Measurements from ENCODE around the gene RPS18. TPM values are rescaled to one million over a fixed set of nuclear protein-coding genes. Genes with fewer than 3 reads are reported as not detected.

RPS18 gene
- 3,373 and 4,771 TPM in 2 replicates for total RNA-seq

DNA sequence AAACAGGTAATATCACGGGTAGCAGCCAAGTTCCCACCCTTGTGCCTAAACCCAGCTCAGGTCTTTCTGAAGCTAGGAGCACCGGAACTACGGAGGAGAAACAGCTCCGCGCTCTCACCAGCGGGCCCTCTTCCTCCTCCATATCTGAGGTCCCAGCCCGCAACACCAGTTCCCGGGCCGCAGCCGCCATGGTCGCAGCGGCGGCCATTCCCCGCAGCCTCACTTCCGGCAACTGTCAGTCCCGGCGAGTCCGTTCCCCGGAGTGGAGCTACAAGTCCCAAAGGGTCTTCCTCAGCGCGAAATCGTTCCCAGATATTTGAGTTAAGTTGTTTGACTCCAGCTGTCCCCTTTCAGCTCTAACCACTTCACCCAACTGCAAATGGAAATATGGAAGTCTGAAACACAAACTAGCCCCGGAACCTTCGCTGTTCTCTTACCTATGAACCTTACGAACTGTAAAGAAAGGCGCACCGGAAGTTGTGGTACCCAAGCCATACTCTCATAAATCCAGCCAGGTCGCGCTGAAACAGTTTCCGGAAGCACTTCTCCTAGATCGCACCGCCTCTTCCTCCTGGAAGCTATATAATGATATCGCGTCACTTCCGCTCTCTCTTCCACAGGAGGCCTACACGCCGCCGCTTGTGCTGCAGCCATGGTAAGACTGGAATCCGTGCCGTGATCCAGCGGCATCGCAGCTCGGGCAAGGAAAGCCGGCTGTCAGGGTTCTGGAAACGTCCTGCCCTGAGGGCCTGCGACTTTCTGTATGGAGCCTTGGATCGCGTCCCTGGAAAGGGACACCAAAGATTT lies at the start of gene RPS18, which contains the start of gene VPS52:
RPS18 (plus strand) TSS at position 608 of the 807 bp plus-strand sequence; CDS start at position 653, 45 bp downstream.
VPS52 (minus strand) TSS at position 409 of the 807 bp plus-strand sequence; CDS start at position 208, 201 bp downstream.

DNA sequence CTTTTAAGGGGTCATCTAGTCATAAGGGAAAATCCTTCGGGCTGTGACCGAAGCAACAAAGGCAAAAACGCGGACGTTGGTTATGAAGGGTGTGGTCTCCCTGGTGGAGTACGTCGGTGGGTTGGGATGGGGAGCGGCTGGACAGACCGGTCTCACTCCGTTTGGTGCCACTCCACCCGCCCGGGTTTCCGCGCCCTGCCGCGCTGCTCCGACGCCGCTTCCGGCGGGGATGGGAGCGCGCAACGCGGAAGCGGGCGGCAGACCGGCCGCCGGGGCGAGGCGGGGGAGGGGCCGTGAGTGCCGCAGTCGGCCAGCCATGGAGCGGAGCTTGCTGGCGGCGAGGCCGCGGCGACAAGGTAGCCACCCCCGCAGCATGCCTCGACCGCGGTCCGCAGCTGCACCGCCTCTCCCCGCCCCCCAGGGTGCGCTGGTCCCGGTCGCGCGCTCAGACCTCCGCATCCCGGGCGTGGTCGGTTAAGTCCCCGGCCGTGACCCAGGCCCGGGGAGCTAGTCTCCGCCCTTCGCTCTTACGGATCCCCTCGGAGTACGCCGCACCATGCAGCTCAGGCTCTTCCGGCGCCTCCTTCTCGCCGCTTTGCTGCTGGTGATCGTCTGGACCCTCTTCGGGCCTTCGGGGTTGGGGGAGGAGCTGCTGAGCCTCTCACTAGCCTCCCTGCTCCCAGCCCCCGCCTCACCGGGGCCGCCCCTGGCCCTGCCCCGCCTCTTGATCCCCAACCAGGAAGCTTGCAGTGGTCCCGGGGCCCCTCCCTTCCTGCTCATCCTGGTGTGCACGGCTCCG lies 5.2 kb downstream of the RPS18 start, which contains the start of gene B3GALT4:
B3GALT4 (plus strand) TSS at position 260 of the 799 bp plus-strand sequence; CDS start at position 557, 297 bp downstream.

DNA sequence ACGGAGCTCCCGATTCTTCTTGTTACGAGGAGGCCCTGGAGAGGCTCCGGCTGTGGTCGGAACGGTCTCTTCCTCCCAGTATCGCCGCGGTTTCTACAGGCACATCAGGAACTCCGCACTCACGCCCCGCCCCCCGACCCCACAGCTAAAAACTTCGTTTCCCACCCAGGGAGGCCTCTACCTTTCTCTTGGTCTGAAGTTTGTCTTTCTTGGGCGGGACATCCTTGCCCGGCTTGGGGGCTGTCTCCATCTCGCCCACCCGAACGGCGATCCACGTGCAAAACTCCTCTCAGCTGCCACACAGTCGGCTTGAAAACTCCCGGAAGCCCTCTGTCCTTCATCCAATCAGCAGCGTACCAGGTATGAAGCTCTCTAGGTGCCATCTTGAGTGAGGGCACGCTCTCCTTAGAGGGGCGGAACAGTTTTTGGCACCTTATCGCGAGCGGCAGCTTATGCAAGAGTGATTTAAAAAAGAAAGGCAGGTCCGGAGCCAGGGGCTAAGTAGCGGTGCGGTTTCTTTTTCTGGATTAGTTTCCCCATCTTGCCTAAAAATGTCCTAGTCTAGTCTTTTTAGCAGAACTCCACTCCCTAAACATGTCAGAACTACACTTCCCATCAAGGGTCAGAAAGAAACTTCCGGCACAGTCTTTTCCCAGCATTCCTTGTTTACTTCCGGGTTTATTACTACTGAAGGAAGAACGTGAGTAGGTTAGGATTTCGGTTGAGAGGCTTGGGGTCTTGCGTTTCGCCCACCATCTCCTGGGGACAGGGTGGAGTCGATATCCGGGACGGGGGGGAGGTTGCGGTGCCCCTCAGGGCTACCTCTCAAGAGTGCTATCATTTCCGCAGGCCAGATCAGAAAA lies 17.3 kb downstream of the RPS18 start, which contains the start of the genes PFDN6 and WDR46:
PFDN6 (plus strand) TSS at position 681 of the 863 bp plus-strand sequence. CDS start 256 bp downstream, outside the sequence.
WDR46 (minus strand) TSS at position 319 of the 863 bp plus-strand sequence; CDS start at position 250, 69 bp downstream.

DNA sequence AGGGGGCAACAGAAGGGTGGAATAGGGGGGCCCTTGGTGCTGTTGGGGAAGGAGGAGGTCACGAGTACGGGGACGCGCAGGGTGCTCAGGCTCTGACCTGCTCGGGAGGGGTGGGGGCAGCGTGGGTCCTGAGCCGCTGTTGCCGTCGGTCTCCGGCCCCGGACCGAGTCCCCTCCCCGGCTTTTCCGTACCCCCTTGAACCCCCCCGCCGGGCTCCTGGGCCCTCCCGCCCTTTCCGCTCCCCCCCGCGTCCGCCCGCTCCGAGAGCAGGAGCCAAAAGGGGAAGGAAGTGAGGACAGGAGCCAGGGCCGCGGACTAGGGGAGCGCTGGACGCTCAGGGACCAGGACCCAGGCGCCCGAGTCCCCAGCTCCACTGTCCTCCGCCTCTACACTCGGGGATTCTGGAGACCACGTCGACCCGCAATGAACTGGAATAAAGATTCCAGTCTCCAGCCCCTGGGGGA lies 26.9 kb downstream of the RPS18 start, which contains the start of gene RGL2:
RGL2 (minus strand) TSS at position 170 of the 464 bp plus-strand sequence. CDS start 332 bp downstream, outside the sequence.

DNA sequence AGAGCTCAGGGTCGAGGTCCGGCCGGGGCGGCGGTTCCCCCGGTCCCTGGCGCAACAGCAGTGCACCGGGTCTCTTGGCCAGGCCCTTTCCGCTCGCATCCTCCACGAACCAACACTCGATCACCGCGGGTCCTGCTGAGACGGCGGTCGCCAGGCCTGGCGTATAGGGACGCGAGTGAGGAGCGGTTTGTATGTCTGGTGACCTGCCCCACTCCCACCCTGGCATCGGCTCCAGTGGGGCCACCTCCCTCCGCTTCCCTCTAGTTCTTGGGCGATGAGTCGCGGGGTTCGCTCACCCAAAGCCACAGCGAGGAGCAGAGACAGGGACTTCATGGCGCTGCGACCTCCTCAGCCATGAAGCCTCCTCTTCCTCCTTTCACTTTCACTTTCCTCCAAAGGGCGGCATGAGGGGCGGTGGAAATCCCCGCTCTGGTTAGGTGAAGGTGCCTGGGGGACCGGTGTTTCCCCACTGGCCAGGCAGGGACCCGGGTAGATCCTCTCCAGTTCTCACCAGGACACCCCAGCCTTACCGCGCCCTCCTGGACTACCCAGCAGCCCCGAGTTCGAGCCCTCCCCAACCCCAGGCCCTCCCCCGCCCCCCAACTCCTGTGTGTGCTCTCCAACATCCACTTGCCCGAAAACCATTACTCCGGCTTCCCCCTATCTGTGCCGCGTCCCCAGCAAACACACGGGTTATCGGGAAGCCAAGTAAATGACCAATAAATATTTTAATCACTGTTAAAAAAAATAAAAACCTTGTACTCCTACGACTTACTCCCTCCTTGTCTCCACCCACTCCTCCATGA lies 42.0 kb downstream of the RPS18 start, which contains the start of gene TAPBP:
TAPBP (minus strand) TSS at position 370 of the 806 bp plus-strand sequence; CDS start at position 333, 37 bp downstream.

DNA sequence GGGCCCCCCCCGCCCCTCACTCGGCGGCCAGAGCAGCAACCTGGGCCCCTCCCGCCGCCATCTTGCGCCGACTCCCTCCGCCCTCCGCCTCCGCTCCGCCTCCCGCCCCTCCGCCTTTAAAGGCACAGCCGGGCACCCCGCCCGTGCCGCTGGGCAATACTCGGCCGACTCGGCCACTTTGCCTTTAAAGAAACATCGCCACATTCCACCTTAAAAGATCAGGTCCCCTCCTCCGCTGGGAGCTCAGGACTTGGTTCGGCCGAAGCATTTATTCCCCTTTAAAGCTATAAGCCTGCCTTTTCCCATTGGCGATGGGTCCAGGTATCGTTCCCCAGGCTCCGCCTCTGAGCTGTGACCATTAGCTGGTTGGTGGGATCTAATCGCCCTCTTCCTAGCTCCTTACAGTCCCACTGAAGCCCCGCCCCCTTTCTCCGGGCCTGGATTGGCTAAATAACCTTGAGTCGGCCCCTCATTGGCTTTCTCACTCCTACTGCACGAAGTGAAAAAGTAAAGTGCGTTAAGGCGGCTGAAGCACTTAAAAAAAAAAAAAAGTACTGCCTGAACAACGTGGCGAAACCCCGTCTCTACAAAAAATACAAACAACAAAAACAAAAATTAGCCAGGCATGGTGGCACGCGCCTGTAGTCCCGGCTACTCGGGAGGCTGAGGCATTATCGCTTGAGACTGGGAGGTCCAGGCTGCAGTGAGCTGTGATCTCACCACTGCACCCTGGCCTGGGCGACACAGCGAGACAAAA lies 46.0 kb downstream of the RPS18 start, which contains the start of gene ZBTB22:
ZBTB22 (minus strand) TSS at position 76 of the 757 bp plus-strand sequence. CDS start 828 bp downstream, outside the sequence.

Other genes starting within 250 kb of the RPS18 start
- gene HLA-DPA1, start 198.4 kb upstream of the RPS18 start, total RNA-seq: 10.8 and 12.3 TPM in 2 replicates
- gene HLA-DPB1, start 196.1 kb upstream of the RPS18 start, total RNA-seq: 18.9 and 33.0 TPM in 2 replicates
- gene COL11A2, start 79.6 kb upstream of the RPS18 start, total RNA-seq: 0.16 and 0.38 TPM in 2 replicates
- 15.4 and 26.1 TPM in 2 replicates for gene RXRB, start 71.4 kb upstream of the RPS18 start, total RNA-seq
- gene SLC39A7, start 71.2 kb upstream of the RPS18 start, total RNA-seq: 72.4 and 109 TPM in 2 replicates
- gene HSD17B8, start 67.4 kb upstream of the RPS18 start, total RNA-seq: 8.1 and 11.0 TPM in 2 replicates
- 21.0 and 31.4 TPM in 2 replicates for gene RING1, start 63.6 kb upstream of the RPS18 start, total RNA-seq
- gene VPS52, start 199 bp upstream of the RPS18 start, total RNA-seq: 27.5 and 44.3 TPM in 2 replicates
- gene B3GALT4, start 5.0 kb downstream of the RPS18 start, total RNA-seq: 4.8 and 10.0 TPM in 2 replicates
- gene WDR46, start 17.2 kb downstream of the RPS18 start, total RNA-seq: 59.7 and 74.5 TPM in 2 replicates
- gene PFDN6, start 17.5 kb downstream of the RPS18 start, total RNA-seq: 34.9 and 35.5 TPM in 2 replicates
- 39.8 and 52.5 TPM in 2 replicates for gene RGL2, start 26.9 kb downstream of the RPS18 start, total RNA-seq
- gene TAPBP, start 42.0 kb downstream of the RPS18 start, total RNA-seq: 67.3 and 138 TPM in 2 replicates
- 13.4 and 21.8 TPM in 2 replicates for gene ZBTB22, start 45.7 kb downstream of the RPS18 start, total RNA-seq
- gene DAXX, start 50.9 kb downstream of the RPS18 start, total RNA-seq: 43.7 and 69.9 TPM in 2 replicates
- 14.0 and 25.6 TPM in 2 replicates for gene KIFC1, start 119.7 kb downstream of the RPS18 start, total RNA-seq
- 9.4 and 16.7 TPM in 2 replicates for gene PHF1, start 138.9 kb downstream of the RPS18 start, total RNA-seq
- gene CUTA, start 146.0 kb downstream of the RPS18 start, total RNA-seq: 52.1 and 53.3 TPM in 2 replicates
- gene SYNGAP1, start 148.0 kb downstream of the RPS18 start, total RNA-seq: 1.5 and 2.6 TPM in 2 replicates
- 5.7 and 8.3 TPM in 2 replicates for gene ZBTB9, start 182.5 kb downstream of the RPS18 start, total RNA-seq